Neural cell (in vitro differentiated cells): Measurements from ENCODE around the gene IQCK.

Experiments
- EP300 ChIP-seq: fragments of 450-650 bp; conservative IDR thresholded peaks from 2 replicates; pipeline ENCODE4 v1.6.1; 2014; ENCODE audit warnings: antibody characterized with exemption, mild to moderate bottlenecking, moderate library complexity; ENCODE audit not compliant: poor library complexity, severe bottlenecking
- EZH2 ChIP-seq: fragments of 200-600, 300-800 bp; shearing (Covaris generic), sonication (generic); IDR thresholded peaks from 2 replicates; pipeline ENCODE4 v1.6.1; 2014; ENCODE audit warnings: antibody characterized with exemption, low read length, borderline replicate concordance, mild to moderate bottlenecking; ENCODE audit not compliant: insufficient read depth, poor library complexity, severe bottlenecking
- POLR2AphosphoS5 ChIP-seq: IDR thresholded peaks from 2 replicates; pipeline ENCODE4 v1.6.1; 2012
- RAD21 ChIP-seq: fragments of 450-650 bp; conservative IDR thresholded peaks from 2 replicates; pipeline ENCODE4 v1.6.1; 2014; ENCODE audit warnings: antibody characterized with exemption, mild to moderate bottlenecking, moderate library complexity
- TAF1 ChIP-seq: IDR thresholded peaks from 2 replicates; pipeline ENCODE4 v1.6.1; 2012; ENCODE audit warnings: low read depth
- TF ChIP-seq, protein P1 (sequence below): fragments of 450-650 bp; IDR thresholded peaks from 2 replicates; pipeline ENCODE4 v1.5.1; 2014; ENCODE audit warnings: antibody characterized with exemption, mild to moderate bottlenecking, moderate library complexity; ENCODE audit not compliant: poor library complexity, severe bottlenecking
- TF ChIP-seq, protein P2 (sequence below): IDR thresholded peaks from 2 replicates; pipeline ENCODE4 v1.6.1; 2012; ENCODE audit warnings: borderline replicate concordance

GRCh38 chr16:19674485-19674884 lies 43.6 kb upstream of the IQCK start:
- TF ChIP-seq, protein P1, sequence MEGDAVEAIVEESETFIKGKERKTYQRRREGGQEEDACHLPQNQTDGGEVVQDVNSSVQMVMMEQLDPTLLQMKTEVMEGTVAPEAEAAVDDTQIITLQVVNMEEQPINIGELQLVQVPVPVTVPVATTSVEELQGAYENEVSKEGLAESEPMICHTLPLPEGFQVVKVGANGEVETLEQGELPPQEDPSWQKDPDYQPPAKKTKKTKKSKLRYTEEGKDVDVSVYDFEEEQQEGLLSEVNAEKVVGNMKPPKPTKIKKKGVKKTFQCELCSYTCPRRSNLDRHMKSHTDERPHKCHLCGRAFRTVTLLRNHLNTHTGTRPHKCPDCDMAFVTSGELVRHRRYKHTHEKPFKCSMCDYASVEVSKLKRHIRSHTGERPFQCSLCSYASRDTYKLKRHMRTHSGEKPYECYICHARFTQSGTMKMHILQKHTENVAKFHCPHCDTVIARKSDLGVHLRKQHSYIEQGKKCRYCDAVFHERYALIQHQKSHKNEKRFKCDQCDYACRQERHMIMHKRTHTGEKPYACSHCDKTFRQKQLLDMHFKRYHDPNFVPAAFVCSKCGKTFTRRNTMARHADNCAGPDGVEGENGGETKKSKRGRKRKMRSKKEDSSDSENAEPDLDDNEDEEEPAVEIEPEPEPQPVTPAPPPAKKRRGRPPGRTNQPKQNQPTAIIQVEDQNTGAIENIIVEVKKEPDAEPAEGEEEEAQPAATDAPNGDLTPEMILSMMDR, result no peak
- TF ChIP-seq EP300, result no peak
- TF ChIP-seq TAF1, result no peak
- no peak for TF ChIP-seq POLR2AphosphoS5
- no peak for TF ChIP-seq EZH2
- TF ChIP-seq RAD21, result no peak
- TF ChIP-seq, protein P2, sequence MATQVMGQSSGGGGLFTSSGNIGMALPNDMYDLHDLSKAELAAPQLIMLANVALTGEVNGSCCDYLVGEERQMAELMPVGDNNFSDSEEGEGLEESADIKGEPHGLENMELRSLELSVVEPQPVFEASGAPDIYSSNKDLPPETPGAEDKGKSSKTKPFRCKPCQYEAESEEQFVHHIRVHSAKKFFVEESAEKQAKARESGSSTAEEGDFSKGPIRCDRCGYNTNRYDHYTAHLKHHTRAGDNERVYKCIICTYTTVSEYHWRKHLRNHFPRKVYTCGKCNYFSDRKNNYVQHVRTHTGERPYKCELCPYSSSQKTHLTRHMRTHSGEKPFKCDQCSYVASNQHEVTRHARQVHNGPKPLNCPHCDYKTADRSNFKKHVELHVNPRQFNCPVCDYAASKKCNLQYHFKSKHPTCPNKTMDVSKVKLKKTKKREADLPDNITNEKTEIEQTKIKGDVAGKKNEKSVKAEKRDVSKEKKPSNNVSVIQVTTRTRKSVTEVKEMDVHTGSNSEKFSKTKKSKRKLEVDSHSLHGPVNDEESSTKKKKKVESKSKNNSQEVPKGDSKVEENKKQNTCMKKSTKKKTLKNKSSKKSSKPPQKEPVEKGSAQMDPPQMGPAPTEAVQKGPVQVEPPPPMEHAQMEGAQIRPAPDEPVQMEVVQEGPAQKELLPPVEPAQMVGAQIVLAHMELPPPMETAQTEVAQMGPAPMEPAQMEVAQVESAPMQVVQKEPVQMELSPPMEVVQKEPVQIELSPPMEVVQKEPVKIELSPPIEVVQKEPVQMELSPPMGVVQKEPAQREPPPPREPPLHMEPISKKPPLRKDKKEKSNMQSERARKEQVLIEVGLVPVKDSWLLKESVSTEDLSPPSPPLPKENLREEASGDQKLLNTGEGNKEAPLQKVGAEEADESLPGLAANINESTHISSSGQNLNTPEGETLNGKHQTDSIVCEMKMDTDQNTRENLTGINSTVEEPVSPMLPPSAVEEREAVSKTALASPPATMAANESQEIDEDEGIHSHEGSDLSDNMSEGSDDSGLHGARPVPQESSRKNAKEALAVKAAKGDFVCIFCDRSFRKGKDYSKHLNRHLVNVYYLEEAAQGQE, result no peak
